Smooth muscle cell of the brain vasculature (primary cell): ENCODE results near the gene UBE2D2.
"Not testable (repeated sequence)": the region's sequence is repeated elsewhere in the genome, so short reads cannot be mapped to it uniquely, and the experiment has no call there.

Experiments
- DNase-seq: peaks from one replicate; pipeline ENCODE4 v3.0.0-alpha.2; 2012; ENCODE audit warnings: low read depth, low spot score

The UBE2D2 gene

GRCh38 chr5:139560752-139561654, at the start of gene UBE2D2:
TSS of gene UBE2D2 (plus strand) at chr5:139561339. CDS start at chr5:139561792, 453 bp downstream.
- peak; percentile 96 for DNase-seq

- DNase-seq, result no peak
These were observed 48.3 kb upstream of the UBE2D2 start for GRCh38 chr5:139512786-139513390.

- DNase-seq, result peak; percentile 70
These were observed 47.7 kb upstream of the UBE2D2 start for GRCh38 chr5:139513434-139513833.

GRCh38 chr5:139513852-139514485, 47.2 kb upstream of the UBE2D2 start:
- no peak for DNase-seq

- no peak for DNase-seq
These were observed 46.7 kb upstream of the UBE2D2 start for GRCh38 chr5:139514486-139514856.

GRCh38 chr5:139517683-139518564, 43.2 kb upstream of the UBE2D2 start:
- peak; percentile 72 for DNase-seq

GRCh38 chr5:139523635-139524445, 37.3 kb upstream of the UBE2D2 start:
- no peak for DNase-seq

- DNase-seq, result no peak
These were observed 36.7 kb upstream of the UBE2D2 start for GRCh38 chr5:139524446-139524845.

GRCh38 chr5:139524940-139525585, 36.1 kb upstream of the UBE2D2 start:
- no peak for DNase-seq

- DNase-seq, result not testable (repeated sequence)
These were observed 35.4 kb upstream of the UBE2D2 start for GRCh38 chr5:139525586-139526308.

- DNase-seq, result not testable (repeated sequence)
These were observed 34.6 kb upstream of the UBE2D2 start for GRCh38 chr5:139526309-139527089.

GRCh38 chr5:139527090-139527470, 34.1 kb upstream of the UBE2D2 start:
- DNase-seq, result not testable (repeated sequence)

- not testable (repeated sequence) for DNase-seq
These were observed 33.2 kb upstream of the UBE2D2 start for GRCh38 chr5:139527896-139528467.

GRCh38 chr5:139528695-139529094, 32.4 kb upstream of the UBE2D2 start:
- not testable (repeated sequence) for DNase-seq

GRCh38 chr5:139530079-139530478, 31.1 kb upstream of the UBE2D2 start:
- not testable (repeated sequence) for DNase-seq

- DNase-seq, result no peak
These were observed 29.4 kb upstream of the UBE2D2 start for GRCh38 chr5:139531772-139532169.

- no peak for DNase-seq
These were observed 17.6 kb upstream of the UBE2D2 start for GRCh38 chr5:139543423-139543991.

GRCh38 chr5:139546593-139546992, 14.5 kb upstream of the UBE2D2 start:
- not testable (repeated sequence) for DNase-seq
